Right atrium auricular region (tissue), 2 donors: ENCODE results near the gene DMC1. TPM values are rescaled to one million over a fixed set of nuclear protein-coding genes. Genes with fewer than 3 reads are reported as not detected.
"Not testable (repeated sequence)": the region's sequence is repeated elsewhere in the genome, so short reads cannot be mapped to it uniquely, and the experiment has no call there.

ENCODE experiments used
- DNase-seq: peaks from one replicate; pipeline ENCODE4 v3.0.0-alpha.2; 2019; ENCODE audit warnings: low spot score
- H3K27ac ChIP-seq, 2 donors: fragments of 200-600 bp; sonication (generic); 1 replicate in 1 of 2; 2 replicates in 1 of 2; pipeline ENCODE4 v1.5.1; 2016 to 2019
- H3K27me3 ChIP-seq, 2 donors: fragments of 200-600 bp; sonication (generic); one replicate each; pipeline versions ENCODE4 v1.5.1 to v1.6.0; 2017 to 2019
- H3K36me3 ChIP-seq: fragments of 200-600 bp; sonication (generic); one replicate; pipeline ENCODE4 v1.5.1; 2016
- H3K4me1 ChIP-seq, 2 donors: fragments of 200-600 bp; sonication (generic); one replicate each; pipeline versions ENCODE4 v1.5.1 to v1.6.0; 2017 to 2019
- H3K4me3 ChIP-seq, 2 donors: fragments of 200-600 bp; sonication (generic); 1 replicate in 1 of 2; 2 replicates in 1 of 2; pipeline ENCODE4 v1.5.1; 2017 to 2019; ENCODE audit warnings: mild to moderate bottlenecking in 1 of 2, moderate library complexity in 1 of 2
- H3K9me3 ChIP-seq, 2 donors: fragments of 200-600 bp; sonication (generic); one replicate each; pipeline ENCODE4 v1.5.1; 2019
- CTCF ChIP-seq, 2 donors: fragments of 200-600 bp; sonication (generic); IDR thresholded peaks; one replicate each; pipeline ENCODE4 v1.5.1; 2019; ENCODE audit warnings: antibody characterized with exemption in 2 of 2
- total RNA-seq, 2 donors: library from RNA; depleted of rRNA; stranded (reverse); fragments of >200 nt; gene quantifications; one replicate each; pipeline ENCODE4 v1.1.0, GENCODE V29; 2016

DMC1 gene
- total RNA-seq, 2 donors from 2014 or later, result 0.82 to 16.3 TPM

- DNase-seq, result peak; percentile 36
- TF ChIP-seq CTCF (IDR thresholded peaks at IDR 0.05), result no peak
- peaks cover 33% of the 10 kb centered on the region for H3K36me3 ChIP-seq
- H3K9me3 ChIP-seq, result no peaks in the 10 kb centered on the region
- H3K27ac ChIP-seq, result no peak overlapping the region
- no peaks in the 10 kb centered on the region for H3K4me1 ChIP-seq
- no peak overlapping the region for H3K4me3 ChIP-seq
- H3K27me3 ChIP-seq, result no peaks in the 10 kb centered on the region
Observed at GRCh38 chr22:38477585-38477984, 92.4 kb downstream of the DMC1 start.

- Histone ChIP-seq H3K27me3 (no peaks in the 10 kb centered on the region), H3K27ac (no peak overlapping the region), H3K9me3 (no peaks in the 10 kb centered on the region), H3K4me1 (peaks cover 0 to 2% of the 10 kb centered on the region in 2 donors), H3K4me3 (no peak overlapping the region), H3K36me3 (peaks cover 2% of the 10 kb centered on the region)
- no peak for DNase-seq
- TF ChIP-seq CTCF (IDR thresholded peaks at IDR 0.05), result no peak
Observed at GRCh38 chr22:38474003-38474607, 95.9 kb downstream of the DMC1 start.

- H3K9me3 ChIP-seq, result no peaks in the 10 kb centered on the region
- H3K27me3 ChIP-seq, result no peaks in the 10 kb centered on the region
- H3K4me1 ChIP-seq, result peaks cover 0 to 17% of the 10 kb centered on the region in 2 donors
- no peak for TF ChIP-seq CTCF (IDR thresholded peaks at IDR 0.05)
- no peak overlapping the region for H3K4me3 ChIP-seq
- no peak for DNase-seq
- no peak overlapping the region for H3K27ac ChIP-seq
- no peaks in the 10 kb centered on the region for H3K36me3 ChIP-seq
Observed at GRCh38 chr22:38471237-38471636, 98.7 kb downstream of the DMC1 start.

GRCh38 chr22:38470179-38470578 lies 99.8 kb downstream of the DMC1 start:
- H3K4me1 ChIP-seq, result peaks cover 0 to 17% of the 10 kb centered on the region in 2 donors
- not testable (repeated sequence) for H3K4me3 ChIP-seq, H3K27me3 ChIP-seq, H3K9me3 ChIP-seq, H3K36me3 ChIP-seq, H3K27ac ChIP-seq, DNase-seq

- no peak for DNase-seq
- Histone ChIP-seq H3K27me3 (no peaks in the 10 kb centered on the region), H3K36me3 (no peaks in the 10 kb centered on the region), H3K9me3 (no peaks in the 10 kb centered on the region), H3K27ac (no peak overlapping the region), H3K4me1 (peaks cover 0 to 17% of the 10 kb centered on the region in 2 donors), H3K4me3 (no peak overlapping the region)
- no peak for TF ChIP-seq CTCF (IDR thresholded peaks at IDR 0.05)
Observed at GRCh38 chr22:38469306-38469781, 100.6 kb downstream of the DMC1 start.

Other genes starting within 250 kb of the DMC1 start
- 10 to 100 TPM in 1 of 2 donors, 1 to 10 TPM in 1; 7.0 to 36.7 TPM for gene KCNJ4, start 115.0 kb downstream of the DMC1 start, total RNA-seq
- gene KDELR3, start 102.1 kb downstream of the DMC1 start, total RNA-seq, result 1 to 10 TPM; 8.0 to 9.2 TPM
- 100 to 1,000 TPM; 161 to 178 TPM for gene DDX17, start 63.9 kb downstream of the DMC1 start, total RNA-seq
- 1 to 10 TPM in 1 of 2 donors, under 1 TPM in 1; 0.70 to 1.1 TPM for gene FAM227A, start 86.2 kb upstream of the DMC1 start, total RNA-seq
- 10 to 100 TPM; 23.0 to 27.9 TPM for gene CBY1, start 86.5 kb upstream of the DMC1 start, total RNA-seq
- gene TOMM22, start 111.8 kb upstream of the DMC1 start, total RNA-seq, result 10 to 100 TPM; 36.9 to 42.5 TPM
- 10 to 100 TPM; 20.0 to 37.3 TPM for gene JOSD1, start 130.8 kb upstream of the DMC1 start, total RNA-seq
- 10 to 100 TPM; 23.2 to 32.2 TPM for gene GTPBP1, start 135.8 kb upstream of the DMC1 start, total RNA-seq
- 100 to 1,000 TPM; 155 to 252 TPM for gene SUN2, start 185.8 kb upstream of the DMC1 start, total RNA-seq
- gene DNAL4, start 224.0 kb upstream of the DMC1 start, total RNA-seq, result 10 to 100 TPM; 12.3 TPM